Measurements from ENCODE around the gene DOCK9. TPM values are rescaled to one million over a fixed set of nuclear protein-coding genes. Genes with fewer than 3 reads are reported as not detected.

DOCK9 gene
- total and polyA plus RNA-seq, 2 experiments from 2014 or later = 8.5 to 57.7 TPM

- no peak overlapping the region for H3K27ac Mint-ChIP-seq
- peaks cover 3% of the 10 kb centered on the region; the same call in 2 of the 3 replicates for H3K4me1 Mint-ChIP-seq
- H3K4me3 ChIP-seq = no peak overlapping the region
- no peak overlapping the region for H3K27ac ChIP-seq (ENCODE audit: low read depth)
- H3K9me2 ChIP-seq (ENCODE audit: insufficient read depth) = peaks cover 15% of the 10 kb centered on the region; the same call in 1 of the 2 replicates
- H3K4me1 ChIP-seq (ENCODE audit: insufficient read depth) = no peaks in the 10 kb centered on the region
- no peaks in the 10 kb centered on the region for H3K36me3 ChIP-seq (ENCODE audit: insufficient read depth)
- no peak overlapping the region for H3K4me2 ChIP-seq
- no peaks in the 10 kb centered on the region for H3F3A ChIP-seq (replicated peaks; ENCODE audit: low read depth)
- ATAC-seq (no peak), DNase-seq (ENCODE audit: low spot score) (no peak)
- peaks cover 11% of the 10 kb centered on the region for H3K27me3 Mint-ChIP-seq (ENCODE audit: insufficient read depth, low read depth, poor library complexity)
- no peaks in the 10 kb centered on the region for H3K27me3 ChIP-seq (ENCODE audit: insufficient read depth)
- no peaks in the 10 kb centered on the region for H3K79me2 ChIP-seq (replicated peaks; ENCODE audit: insufficient read depth)
- H3K36me3 Mint-ChIP-seq (ENCODE audit: low read depth) = peaks cover 2% of the 10 kb centered on the region; the same call in 1 of the 3 replicates
- no peaks in the 10 kb centered on the region; the same call in 1 of the 2 replicates for H4K20me1 ChIP-seq (replicated peaks; ENCODE audit: insufficient read depth)
- H3K9me3 Mint-ChIP-seq = no peaks in the 10 kb centered on the region; the same call in 2 of the 3 replicates
- H3K4me3 Mint-ChIP-seq = no peak overlapping the region
- H2AFZ ChIP-seq = no peak overlapping the region
- TF ChIP-seq EZH2phosphoT487 (IDR thresholded peaks at IDR 0.05; ENCODE audit: unreplicated experiment) (no peak), ZNF331 (CRISPR knock-in tag; IDR thresholded peaks at IDR 0.05; ENCODE audit: low read depth) (no peak), REST (IDR thresholded peaks at IDR 0.05; ENCODE audit: unreplicated experiment) (no peak), STAT1 (IDR thresholded peaks at IDR 0.05; ENCODE audit: unreplicated experiment) (no peak), ZNF462 (CRISPR knock-in tag; IDR thresholded peaks at IDR 0.05) (no peak), CTCF (conservative IDR thresholded peaks at IDR 0.05; ENCODE audit: low read depth in 2 of 2) (no peak), CREB1 (CRISPR knock-in tag; IDR thresholded peaks at IDR 0.05; ENCODE audit: low read depth) (no peak), POLR2AphosphoS5 (IDR thresholded peaks at IDR 0.05; ENCODE audit: low read depth) (no peak), ETS1 (IDR thresholded peaks at IDR 0.05) (no peak), ZNF114 (CRISPR knock-in tag; IDR thresholded peaks at IDR 0.05) (no peak), EZH2 (IDR thresholded peaks at IDR 0.05; ENCODE audit: low read depth, unreplicated experiment) (no peak), NANOG (IDR thresholded peaks at IDR 0.05; ENCODE audit: borderline replicate concordance) (no peak)
Measured at GRCh38 chr13:98791611-98792010, 186.3 kb downstream of the DOCK9 start.
